NK-92 (cell line): Measurements from ENCODE around the gene SH3GL1.

Experiments
- DNase-seq: peaks from one replicate; lab custom pipeline; 2025; ENCODE audit not compliant: unreplicated experiment; lab: John Stamatoyannopoulos, UW

Gene SH3GL1

DNA sequence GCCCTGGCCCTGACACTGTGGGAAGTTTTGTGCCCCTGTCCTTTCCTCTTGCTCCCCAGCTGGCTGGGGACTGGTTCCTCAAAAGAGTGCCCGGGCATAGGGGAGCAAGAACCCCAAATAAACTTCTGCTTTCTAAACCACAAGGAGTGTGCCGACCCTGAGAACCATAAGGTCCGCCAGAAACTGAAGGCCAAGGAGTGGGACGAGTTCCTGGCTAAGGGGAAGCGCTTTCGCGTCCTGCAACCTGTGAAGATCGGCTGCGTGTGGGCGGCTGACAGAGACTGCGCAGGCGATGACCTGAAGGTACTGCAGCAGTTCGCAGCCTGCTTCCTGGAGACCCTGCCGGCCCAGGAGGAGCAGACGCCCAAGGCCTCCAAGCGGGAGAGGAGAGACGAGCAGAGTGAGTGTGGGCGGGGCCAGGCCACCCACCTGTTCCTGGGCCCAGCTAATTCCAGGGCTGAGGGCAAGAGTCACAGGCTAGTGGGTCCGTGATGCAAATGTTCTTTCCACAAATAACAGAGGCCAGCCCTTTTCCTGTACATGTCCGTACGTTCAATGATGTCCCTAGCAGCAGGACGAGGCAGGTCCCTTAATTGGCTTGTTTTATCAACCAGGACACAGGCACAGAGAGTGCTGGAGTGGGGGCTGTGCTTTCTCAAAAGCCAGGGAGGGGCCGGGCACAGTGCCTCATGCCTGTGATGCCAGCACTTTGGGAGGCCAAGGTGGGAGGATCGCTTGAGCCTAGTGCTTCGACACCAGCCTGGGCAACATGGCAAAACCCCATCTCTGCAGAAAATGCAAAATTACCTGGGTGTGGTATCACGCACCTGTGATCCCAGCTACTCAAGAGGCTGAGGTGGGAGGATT is 31.7 kb upstream of the SH3GL1 start:
- no peak for DNase-seq

- no peak for DNase-seq
Observed at GRCh38 chr19:4431296-4431695, 30.9 kb upstream of the SH3GL1 start.

DNA sequence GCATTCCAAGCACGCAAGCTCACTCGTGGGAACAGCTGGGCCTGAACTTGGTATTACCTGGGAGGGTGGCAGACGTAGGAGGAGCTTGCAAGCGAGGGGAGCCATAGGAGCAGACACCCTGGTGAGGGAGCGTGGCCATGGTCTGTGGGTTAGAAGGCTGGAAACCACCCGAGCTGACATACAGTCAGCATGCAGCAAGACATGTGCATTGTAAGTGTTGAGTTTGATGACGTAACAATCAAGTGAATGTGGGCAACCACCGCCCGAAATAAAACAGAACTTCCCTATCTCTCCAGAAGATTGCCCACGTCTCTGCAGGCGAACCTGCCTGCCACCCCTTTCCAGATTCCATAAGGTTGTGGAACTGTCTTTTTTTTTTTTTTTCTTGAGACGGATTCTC is 30.4 kb upstream of the SH3GL1 start:
- no peak for DNase-seq

DNA sequence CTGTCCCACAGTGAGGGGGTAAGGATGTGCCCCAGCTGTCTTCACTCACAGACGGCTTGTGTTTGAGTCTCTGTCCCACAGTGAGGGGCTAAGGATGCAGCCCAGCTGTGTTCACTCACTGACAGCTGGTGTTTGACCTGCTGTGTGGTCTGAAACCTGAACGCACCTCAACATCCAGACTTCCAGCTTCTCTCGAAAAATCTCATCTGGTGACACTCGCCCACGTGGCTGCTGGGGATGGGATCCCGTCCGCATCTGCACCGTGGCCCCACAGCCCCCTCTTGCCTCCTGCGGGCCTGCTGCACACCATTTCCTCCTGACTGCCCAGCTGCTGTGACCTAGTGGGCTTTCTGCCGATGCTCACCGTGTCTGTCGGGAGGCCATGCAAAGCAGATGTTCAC is 29.4 kb upstream of the SH3GL1 start:
- DNase-seq = no peak

DNA sequence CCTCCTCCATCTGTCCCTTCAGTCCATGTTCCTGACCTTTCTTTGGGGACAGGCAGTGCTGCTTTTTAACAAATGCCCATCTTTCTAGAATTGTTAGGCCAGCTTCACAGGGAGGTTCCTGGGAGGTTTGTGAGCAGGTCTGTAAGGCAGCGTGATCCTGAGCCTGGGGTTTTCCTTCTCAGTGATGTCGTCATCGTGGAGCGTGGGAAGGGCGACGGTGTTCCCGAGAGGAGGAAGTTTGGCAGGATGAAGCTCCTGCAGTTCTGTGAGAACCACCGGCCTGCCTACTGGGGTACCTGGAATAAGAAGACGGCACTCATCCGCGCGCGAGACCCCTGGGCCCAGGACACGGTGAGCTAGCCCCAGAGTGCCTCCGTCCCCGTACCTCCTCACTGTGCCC is 28.9 kb upstream of the SH3GL1 start:
- no peak for DNase-seq

- DNase-seq = no peak
Observed at GRCh38 chr19:4428326-4428975, 28.1 kb upstream of the SH3GL1 start.

- DNase-seq = no peak
Observed at GRCh38 chr19:4425537-4425936, 25.2 kb upstream of the SH3GL1 start.

DNA sequence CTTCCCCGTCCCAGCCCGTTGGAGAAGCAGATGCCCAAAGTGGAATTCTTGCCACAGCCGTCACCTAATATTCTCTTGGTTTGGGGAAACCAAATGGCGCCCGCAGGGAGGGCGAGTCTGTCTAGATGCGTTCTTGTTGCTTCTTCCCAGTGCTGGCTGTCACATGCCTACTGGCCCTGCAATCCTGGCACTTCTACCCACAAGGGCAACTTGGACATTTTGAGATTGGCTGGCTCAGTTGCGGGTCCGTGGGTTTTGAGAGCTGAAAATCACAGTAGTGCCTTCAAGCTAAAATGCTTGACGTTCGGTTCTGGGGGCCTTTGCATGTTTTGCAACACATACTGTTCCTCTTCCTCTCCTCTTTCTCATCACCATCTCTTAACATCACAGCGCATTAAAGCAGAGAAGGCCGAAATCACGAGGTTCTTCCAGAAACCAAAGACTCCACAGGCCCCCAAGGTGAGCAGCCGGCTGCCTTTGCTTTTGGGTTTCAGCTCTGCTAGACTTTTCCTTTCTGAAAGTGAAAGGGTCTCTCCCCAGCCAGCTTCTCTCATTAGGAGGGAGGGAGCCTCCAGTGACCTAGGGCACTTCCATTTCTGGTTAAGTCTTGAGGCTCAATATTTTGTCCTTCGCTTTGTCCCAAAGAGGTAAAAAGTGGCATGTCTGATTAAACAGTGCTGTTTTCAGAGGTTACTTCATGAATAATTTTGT is 23.2 kb upstream of the SH3GL1 start:
- DNase-seq = no peak

GRCh38 chr19:4416268-4416667 is 15.9 kb upstream of the SH3GL1 start:
- no peak for DNase-seq

DNA sequence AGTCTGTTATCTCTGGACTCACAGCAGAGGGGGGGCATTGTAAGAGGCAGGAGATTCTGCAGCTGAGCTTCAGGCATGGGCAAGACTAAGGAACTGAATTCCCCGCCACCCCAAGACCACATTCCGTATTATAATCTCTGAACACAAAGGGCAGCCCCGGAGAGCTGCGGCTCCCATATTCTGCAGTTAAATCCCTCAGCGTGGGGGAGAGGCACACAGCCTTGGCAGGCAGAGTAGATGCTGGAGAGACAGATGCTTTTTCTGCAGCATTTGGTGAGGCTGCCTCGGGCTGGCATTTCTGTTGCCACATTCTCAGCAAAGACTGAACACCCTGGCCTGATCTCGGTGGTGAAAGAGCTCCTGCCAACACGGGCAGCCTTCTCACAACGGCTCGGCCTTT is 15.0 kb upstream of the SH3GL1 start:
- DNase-seq = no peak

DNA sequence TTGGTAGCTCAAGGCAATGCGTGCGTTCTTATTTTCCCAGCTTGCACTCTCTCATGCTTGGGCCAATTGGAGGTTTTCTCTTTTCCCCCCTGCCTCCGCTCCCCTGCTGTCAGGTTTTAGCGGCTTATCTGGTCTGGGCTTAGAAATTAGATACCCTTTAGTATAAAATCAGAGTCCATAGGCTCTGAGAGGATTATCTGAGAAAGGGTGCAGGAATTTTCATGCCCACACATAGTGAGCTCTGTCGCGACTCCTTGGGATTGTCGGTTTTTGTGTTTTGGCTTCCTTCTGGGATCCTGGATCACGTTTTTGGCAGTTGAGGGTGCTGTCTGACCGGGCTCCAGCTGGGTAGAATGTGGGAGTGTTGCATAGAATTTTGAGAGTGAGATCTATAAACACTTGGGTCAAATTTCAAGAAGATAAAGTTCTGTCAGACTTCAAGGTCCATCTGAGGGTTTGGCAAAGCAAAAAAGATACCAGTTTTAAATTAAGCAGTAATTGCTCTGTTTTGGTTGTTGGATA is 14.5 kb upstream of the SH3GL1 start:
- DNase-seq = no peak

GRCh38 chr19:4414144-4414799 is 13.9 kb upstream of the SH3GL1 start:
- no peak for DNase-seq

- DNase-seq = no peak
Observed at GRCh38 chr19:4413588-4413987, 13.2 kb upstream of the SH3GL1 start.

- no peak for DNase-seq
Observed at GRCh38 chr19:4409123-4409933, 9.0 kb upstream of the SH3GL1 start.

GRCh38 chr19:4406626-4407025 is 6.3 kb upstream of the SH3GL1 start:
- DNase-seq = no peak

GRCh38 chr19:4405977-4406376 is 5.6 kb upstream of the SH3GL1 start:
- no peak for DNase-seq

DNA sequence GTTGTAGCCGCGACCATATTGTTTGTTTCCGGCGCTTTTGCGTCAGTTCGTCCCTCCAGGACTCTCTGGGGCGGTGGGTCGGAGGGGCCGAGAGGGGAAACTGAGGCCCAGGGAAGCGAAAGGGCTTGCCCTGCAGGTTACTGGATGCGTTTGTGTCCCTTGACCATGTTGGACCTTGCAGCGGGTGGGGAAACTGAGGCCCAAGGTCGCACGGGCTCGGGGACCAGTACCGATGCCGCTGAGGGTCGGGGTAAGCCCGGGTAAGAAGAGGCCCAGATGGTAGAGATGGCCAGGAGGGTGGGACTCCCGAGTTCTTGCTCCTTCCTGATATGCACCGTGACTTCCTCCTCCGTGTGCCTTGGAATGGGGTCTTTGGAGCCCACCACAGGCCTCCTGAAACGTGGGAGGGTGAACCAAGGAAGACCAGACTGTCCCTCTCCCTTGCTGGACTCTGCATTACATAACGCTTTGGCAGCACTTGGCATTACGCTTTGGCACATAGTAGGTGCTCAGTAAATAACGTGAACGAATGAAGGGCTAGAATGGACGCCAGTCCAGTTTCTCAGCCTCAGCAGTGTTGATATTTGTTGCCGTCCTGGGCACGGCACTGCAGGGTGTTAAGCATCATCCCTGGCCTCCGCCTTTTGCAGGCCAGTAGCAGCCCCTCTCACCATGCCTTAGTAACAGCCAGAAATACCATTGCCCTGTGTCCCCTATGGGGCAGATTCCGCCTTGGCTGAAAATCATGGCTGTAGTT is 2.8 kb upstream of the SH3GL1 start:
- no peak for DNase-seq

DNA sequence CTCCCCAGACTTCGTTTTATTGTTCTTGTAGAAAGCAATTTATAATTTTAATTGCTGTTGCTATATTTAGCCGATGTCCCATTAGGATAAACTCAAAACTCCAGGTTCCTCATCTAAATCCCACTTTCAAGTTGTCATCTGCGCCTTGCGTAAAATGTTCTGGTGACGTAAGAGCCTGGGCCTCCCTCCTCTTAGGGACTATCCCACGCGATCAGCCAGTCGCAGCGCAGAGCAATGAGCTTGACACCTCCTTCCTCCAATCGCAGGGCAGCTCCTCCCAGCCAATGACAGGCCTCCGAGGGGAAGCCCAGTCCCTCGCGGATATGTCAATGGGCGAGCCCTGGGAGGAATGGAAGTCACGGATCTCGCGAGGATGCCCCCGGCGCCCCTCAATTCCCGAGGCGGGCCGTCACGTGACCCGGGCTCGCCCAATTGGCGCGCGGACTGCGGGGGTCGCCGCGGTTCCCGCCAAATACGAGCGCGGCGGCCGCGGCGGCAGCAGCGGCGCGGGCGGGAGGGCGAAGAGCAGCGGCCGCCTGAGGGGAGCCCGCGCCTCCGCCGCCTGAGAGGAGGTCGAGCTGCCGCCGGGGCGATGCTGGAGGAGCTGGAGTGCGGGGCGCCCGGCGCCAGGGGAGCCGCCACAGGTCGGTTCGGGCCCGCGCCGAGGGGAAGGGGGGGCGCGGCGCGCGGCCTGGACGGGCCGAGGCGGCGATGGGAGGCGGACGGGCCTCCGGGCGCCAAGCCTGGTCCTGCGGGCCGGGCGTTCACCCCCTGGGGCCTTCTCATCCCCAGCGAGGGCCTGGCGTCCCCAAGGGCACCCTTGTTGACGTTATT is 2.0 kb upstream of the SH3GL1 start, which contains the start of gene CHAF1A:
Gene CHAF1A (plus strand): TSS at position 470 of the 834 bp plus-strand sequence. CDS start 123 bp downstream, at position 593.
- peak; percentile 97 for DNase-seq

GRCh38 chr19:4401769-4402170 is 1.4 kb upstream of the SH3GL1 start:
- no peak for DNase-seq
